Tibial nerve (tissue), 3 donors: ENCODE data around the gene ECT2.

Source experiments
- POLR2A ChIP-seq, 2 donors: fragments of 450-650 bp; IDR thresholded peaks; one replicate each; pipeline ENCODE4 v1.6.1; 2017; ENCODE audit warnings: antibody characterized with exemption in 2 of 2, mild to moderate bottlenecking in 2 of 2, moderate library complexity in 2 of 2
- TF ChIP-seq, protein P1 (sequence below), 5 experiments: fragments of 200-600 bp in 3 of 5; fragments of 450-650 bp in 2 of 5; sonication (generic) in 3 of 5; IDR thresholded peaks; one replicate each; pipeline ENCODE4 v1.5.1; 2016 to 2019; ENCODE audit warnings: antibody characterized with exemption in 5 of 5, mild to moderate bottlenecking in 3 of 5, moderate library complexity in 2 of 5

- TF ChIP-seq, protein P1, sequence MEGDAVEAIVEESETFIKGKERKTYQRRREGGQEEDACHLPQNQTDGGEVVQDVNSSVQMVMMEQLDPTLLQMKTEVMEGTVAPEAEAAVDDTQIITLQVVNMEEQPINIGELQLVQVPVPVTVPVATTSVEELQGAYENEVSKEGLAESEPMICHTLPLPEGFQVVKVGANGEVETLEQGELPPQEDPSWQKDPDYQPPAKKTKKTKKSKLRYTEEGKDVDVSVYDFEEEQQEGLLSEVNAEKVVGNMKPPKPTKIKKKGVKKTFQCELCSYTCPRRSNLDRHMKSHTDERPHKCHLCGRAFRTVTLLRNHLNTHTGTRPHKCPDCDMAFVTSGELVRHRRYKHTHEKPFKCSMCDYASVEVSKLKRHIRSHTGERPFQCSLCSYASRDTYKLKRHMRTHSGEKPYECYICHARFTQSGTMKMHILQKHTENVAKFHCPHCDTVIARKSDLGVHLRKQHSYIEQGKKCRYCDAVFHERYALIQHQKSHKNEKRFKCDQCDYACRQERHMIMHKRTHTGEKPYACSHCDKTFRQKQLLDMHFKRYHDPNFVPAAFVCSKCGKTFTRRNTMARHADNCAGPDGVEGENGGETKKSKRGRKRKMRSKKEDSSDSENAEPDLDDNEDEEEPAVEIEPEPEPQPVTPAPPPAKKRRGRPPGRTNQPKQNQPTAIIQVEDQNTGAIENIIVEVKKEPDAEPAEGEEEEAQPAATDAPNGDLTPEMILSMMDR (IDR thresholded peaks at IDR 0.05): no peak
- no peak for TF ChIP-seq POLR2A (IDR thresholded peaks at IDR 0.05)
These were observed 73.7 kb downstream of the ECT2 start for GRCh38 chr3:172824229-172824628.
